RWPE1 (cell line): ENCODE data around the gene GPX3.

ENCODE experiments used
- CTCF ChIA-PET: fragments of 350-600 bp; sonication (Branson Sonifier 250); formaldehyde crosslinking; extraction: SDS; loops from one replicate; lab custom pipeline; 2021; lab: Yijun Ruan, JAX
- POLR2A ChIA-PET: fragments of 400-600 bp; formaldehyde crosslinking; extraction: SDS; loops from one replicate; lab custom pipeline; 2020; ENCODE audit warnings: antibody characterized with exemption; ENCODE audit not compliant: low non-redundant PET; lab: Yijun Ruan, JAX
- DNase-seq: peaks from one replicate; pipeline ENCODE4 v3.0.0; 2012; ENCODE audit warnings: low spot score
- H3K27ac ChIP-seq: fragments of 450-650 bp; 2 replicates; pipeline ENCODE4 v1.5.1; 2017
- TF ChIP-seq, protein P1 (sequence below): fragments of 450-650 bp; conservative IDR thresholded peaks from 2 replicates; pipeline ENCODE4 v1.5.1; 2017; ENCODE audit warnings: low read depth, mild to moderate bottlenecking

Gene GPX3

DNA sequence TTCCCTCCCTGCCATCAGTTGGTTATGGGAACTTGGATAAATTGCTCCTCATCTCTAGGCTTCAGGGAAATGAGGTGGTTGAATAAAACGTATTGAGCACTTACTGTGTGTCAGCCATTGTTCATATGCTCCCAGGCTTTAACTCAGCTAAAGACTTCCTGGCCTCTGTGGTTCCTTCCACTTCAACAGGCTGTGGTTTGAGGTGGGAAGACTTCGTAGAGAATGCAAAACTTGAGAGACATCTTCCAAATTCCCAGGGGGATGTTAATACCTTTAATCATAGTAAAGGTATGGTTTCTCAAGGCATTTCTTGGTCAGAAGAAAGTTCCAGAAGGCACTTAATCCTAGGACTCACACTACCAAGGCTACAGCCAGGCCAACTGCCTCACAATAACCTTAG lies 1.5 kb upstream of the GPX3 start:
- TF ChIP-seq, protein P1, sequence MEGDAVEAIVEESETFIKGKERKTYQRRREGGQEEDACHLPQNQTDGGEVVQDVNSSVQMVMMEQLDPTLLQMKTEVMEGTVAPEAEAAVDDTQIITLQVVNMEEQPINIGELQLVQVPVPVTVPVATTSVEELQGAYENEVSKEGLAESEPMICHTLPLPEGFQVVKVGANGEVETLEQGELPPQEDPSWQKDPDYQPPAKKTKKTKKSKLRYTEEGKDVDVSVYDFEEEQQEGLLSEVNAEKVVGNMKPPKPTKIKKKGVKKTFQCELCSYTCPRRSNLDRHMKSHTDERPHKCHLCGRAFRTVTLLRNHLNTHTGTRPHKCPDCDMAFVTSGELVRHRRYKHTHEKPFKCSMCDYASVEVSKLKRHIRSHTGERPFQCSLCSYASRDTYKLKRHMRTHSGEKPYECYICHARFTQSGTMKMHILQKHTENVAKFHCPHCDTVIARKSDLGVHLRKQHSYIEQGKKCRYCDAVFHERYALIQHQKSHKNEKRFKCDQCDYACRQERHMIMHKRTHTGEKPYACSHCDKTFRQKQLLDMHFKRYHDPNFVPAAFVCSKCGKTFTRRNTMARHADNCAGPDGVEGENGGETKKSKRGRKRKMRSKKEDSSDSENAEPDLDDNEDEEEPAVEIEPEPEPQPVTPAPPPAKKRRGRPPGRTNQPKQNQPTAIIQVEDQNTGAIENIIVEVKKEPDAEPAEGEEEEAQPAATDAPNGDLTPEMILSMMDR, result no peak
- H3K27ac ChIP-seq, result no peak overlapping the region
- no peak for DNase-seq
- ChIA-PET POLR2A (no interaction called here), CTCF (interaction anchor here (0.6 kb wide), 1 partner anchor 107 kb away, joined by 5 read pairs; no protein-coding TSS in a partner anchor)

GRCh38 chr5:151019331-151019730 lies 1.1 kb upstream of the GPX3 start:
- CTCF ChIA-PET, result interaction anchor here (0.6 kb wide), 1 partner anchor 107 kb away, joined by 5 read pairs; no protein-coding TSS in a partner anchor
- no peak overlapping the region for H3K27ac ChIP-seq
- no peak for DNase-seq
- TF ChIP-seq, protein P1, result no peak
- POLR2A ChIA-PET, result no interaction called here

DNA sequence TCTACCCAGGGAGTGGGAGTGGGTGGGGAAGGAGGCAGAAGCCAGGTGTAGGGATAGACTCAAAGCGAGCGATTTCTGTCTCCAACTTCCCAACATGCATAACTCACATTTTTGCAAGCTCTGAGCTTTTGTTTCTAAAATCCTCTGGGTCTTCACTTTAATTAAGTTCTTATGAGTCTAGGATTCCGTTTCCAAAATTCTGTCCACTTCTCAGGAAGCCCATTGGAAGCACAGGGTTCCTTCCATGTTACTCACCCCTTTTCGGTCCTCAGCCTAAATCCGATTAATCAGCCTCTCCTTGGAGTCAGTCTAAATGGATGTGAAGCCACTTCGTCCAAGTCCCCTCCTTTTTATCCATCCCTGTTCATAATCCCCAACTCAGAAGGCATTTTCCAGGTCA lies 1.4 kb downstream of the GPX3 start:
- TF ChIP-seq, protein P1, result no peak
- POLR2A ChIA-PET, result no interaction called here
- H3K27ac ChIP-seq, result no peak overlapping the region; the same call in 1 of the 2 replicates
- no peak for DNase-seq
- CTCF ChIA-PET, result interaction anchor here (1.4 kb wide), 1 partner anchor 30 kb away, joined by 4 read pairs; no protein-coding TSS in a partner anchor

GRCh38 chr5:151022511-151023018 lies 2.2 kb downstream of the GPX3 start:
- peak; percentile 92 for DNase-seq
- H3K27ac ChIP-seq, result peak overlapping the region; percentile 83
- TF ChIP-seq, protein P1, result no peak
- POLR2A ChIA-PET, result no interaction called here
- CTCF ChIA-PET, result no interaction called here

GRCh38 chr5:151023047-151023615 lies 2.7 kb downstream of the GPX3 start:
- peak overlapping the region; percentile 83 for H3K27ac ChIP-seq
- ChIA-PET POLR2A (interaction anchor here (0.5 kb wide), 1 partner anchor 530 kb away, joined by 17 read pairs; no protein-coding TSS in a partner anchor), CTCF (interaction anchor here (1.9 kb wide), 1 partner anchor 21 kb away, joined by 5 read pairs; no protein-coding TSS in a partner anchor)
- DNase-seq, result peak; percentile 26
- TF ChIP-seq, protein P1, result no peak

- TF ChIP-seq, protein P1, result no peak
- DNase-seq, result peak; percentile 85
- CTCF ChIA-PET, result interaction anchor here (1.9 kb wide), 1 partner anchor 22 kb away, joined by 5 read pairs; no protein-coding TSS in a partner anchor
- POLR2A ChIA-PET, result interaction anchor here (0.5 kb wide), 1 partner anchor 531 kb away, joined by 17 read pairs; no protein-coding TSS in a partner anchor
- peak overlapping the region; percentile 83 for H3K27ac ChIP-seq
Observed at GRCh38 chr5:151023651-151024050, 3.3 kb downstream of the GPX3 start.
